WTC11 (cell line): ENCODE data around the gene LHX2. TPM values are rescaled to one million over a fixed set of nuclear protein-coding genes. Genes with fewer than 3 reads are reported as not detected.

Experiments used
- ATAC-seq: fragments of 200-7000 bp; cut with Tn5 transposase; 2 replicates; pipeline ENCODE4 v1.10.0; 2021; ENCODE audit warnings: mild to moderate bottlenecking, moderate library complexity
- CTCF ChIA-PET: fragments of 300-600 bp; sonication (Branson Sonifier 250); formaldehyde crosslinking; loops from one replicate; lab custom pipeline; 2021; ENCODE audit warnings: antibody characterized with exemption; lab: Charles Lee
- POLR2A ChIA-PET: fragments of 350-600 bp; sonication (Branson Sonifier 250); formaldehyde crosslinking; loops from one replicate; lab custom pipeline; 2021; ENCODE audit warnings: antibody characterized with exemption; lab: Charles Lee
- DNase-seq: peaks from one replicate; pipeline ENCODE4 v3.0.0; 2021; ENCODE audit warnings: low spot score
- H3K27ac Mint-ChIP-seq: 2 replicates; pipeline ENCODE4 v1.8.0; 2021; ENCODE audit warnings: mixed read lengths
- H3K27me3 Mint-ChIP-seq: 2 replicates; pipeline ENCODE4 v1.8.0; 2021; ENCODE audit warnings: low read depth, mild to moderate bottlenecking, moderate library complexity, mixed read lengths
- H3K36me3 Mint-ChIP-seq: 2 replicates; pipeline ENCODE4 v1.8.0; 2021; ENCODE audit warnings: mixed read lengths
- H3K4me1 Mint-ChIP-seq: 2 replicates; pipeline ENCODE4 v1.8.0; 2022; ENCODE audit warnings: mixed read lengths
- H3K4me3 Mint-ChIP-seq: 2 replicates; pipeline ENCODE4 v1.8.0; 2021; ENCODE audit warnings: mild to moderate bottlenecking, moderate library complexity, mixed read lengths
- H3K9me3 Mint-ChIP-seq: 2 replicates; pipeline ENCODE4 v1.8.0; 2021; ENCODE audit warnings: mixed read lengths
- ATF1 ChIP-seq: sonication (generic); formaldehyde crosslinking; IDR thresholded peaks from 2 replicates; pipeline ENCODE4 v1.8.1; 2023; ENCODE audit warnings: mild to moderate bottlenecking, moderate library complexity, missing genetic modification reagents
- ATF6 ChIP-seq: sonication (generic); formaldehyde crosslinking; IDR thresholded peaks from 2 replicates; pipeline ENCODE4 v1.8.1; 2023; ENCODE audit warnings: mild to moderate bottlenecking, missing genetic modification reagents
- CDX4 ChIP-seq: fragments of 250-450 bp; sonication (Bioruptor Pico); IDR thresholded peaks from 2 replicates; pipeline ENCODE4 v1.9.0; 2021; ENCODE audit warnings: moderate library complexity, mild to moderate bottlenecking, inconsistent platforms, borderline replicate concordance
- CREB1 ChIP-seq: sonication (generic); formaldehyde crosslinking; IDR thresholded peaks from 2 replicates; pipeline ENCODE4 v1.8.0; 2023; ENCODE audit warnings: mild to moderate bottlenecking, missing genetic modification reagents
- CREM ChIP-seq: sonication (generic); formaldehyde crosslinking; IDR thresholded peaks from 2 replicates; pipeline ENCODE4 v1.8.1; 2022; ENCODE audit warnings: mild to moderate bottlenecking, missing genetic modification reagents, moderate library complexity
- E2F1 ChIP-seq: sonication (generic); formaldehyde crosslinking; IDR thresholded peaks from 2 replicates; pipeline ENCODE4 v1.8.0; 2022; ENCODE audit warnings: mild to moderate bottlenecking, missing genetic modification reagents
- ERG ChIP-seq: fragments of 250-450 bp; sonication (Bioruptor Pico); IDR thresholded peaks from 2 replicates; pipeline ENCODE4 v1.8.0; 2021; ENCODE audit warnings: mild to moderate bottlenecking
- ETV6 ChIP-seq: sonication (generic); formaldehyde crosslinking; IDR thresholded peaks from 2 replicates; pipeline ENCODE4 v1.8.1; 2022; ENCODE audit warnings: mild to moderate bottlenecking, missing genetic modification reagents
- FOXJ3 ChIP-seq: sonication (generic); formaldehyde crosslinking; IDR thresholded peaks from 2 replicates; pipeline ENCODE4 v1.9.0; 2021; ENCODE audit warnings: missing genetic modification reagents, mild to moderate bottlenecking, borderline replicate concordance
- JUN ChIP-seq: sonication (generic); formaldehyde crosslinking; IDR thresholded peaks from 2 replicates; pipeline ENCODE4 v1.8.0; 2023; ENCODE audit warnings: mild to moderate bottlenecking, missing genetic modification reagents
- OVOL2 ChIP-seq: fragments of 250-450 bp; sonication (Bioruptor Pico); IDR thresholded peaks from 2 replicates; pipeline ENCODE4 v1.9.0; 2021; ENCODE audit warnings: mild to moderate bottlenecking, borderline replicate concordance
- SMAD3 ChIP-seq: sonication (generic); formaldehyde crosslinking; IDR thresholded peaks from 2 replicates; pipeline ENCODE4 v1.8.0; 2022; ENCODE audit warnings: missing genetic modification reagents, mild to moderate bottlenecking, borderline replicate concordance
- SMAD4 ChIP-seq: sonication (generic); formaldehyde crosslinking; IDR thresholded peaks from 2 replicates; pipeline ENCODE4 v1.8.0; 2022; ENCODE audit warnings: mild to moderate bottlenecking, missing genetic modification reagents
- TP53 ChIP-seq: sonication (generic); formaldehyde crosslinking; IDR thresholded peaks from 2 replicates; pipeline ENCODE4 v1.8.1; 2023; ENCODE audit warnings: mild to moderate bottlenecking, missing genetic modification reagents
- ZNF138 ChIP-seq: sonication (generic); formaldehyde crosslinking; conservative IDR thresholded peaks from 2 replicates; pipeline ENCODE4 v1.8.1; 2022; ENCODE audit warnings: mild to moderate bottlenecking, moderate library complexity, missing genetic modification reagents
- ZNF396 ChIP-seq: fragments of 250-450 bp; sonication (Bioruptor Pico); IDR thresholded peaks from 2 replicates; pipeline ENCODE4 v1.8.0; 2021; ENCODE audit warnings: mild to moderate bottlenecking, moderate library complexity, borderline replicate concordance
- ZNF423 ChIP-seq: fragments of 250-450 bp; sonication (Bioruptor Pico); IDR thresholded peaks from 2 replicates; pipeline ENCODE4 v2.1.2; 2022; ENCODE audit warnings: mild to moderate bottlenecking, moderate library complexity
- ZNF425 ChIP-seq: fragments of 250-450 bp; sonication (Bioruptor Pico); conservative IDR thresholded peaks from 2 replicates; pipeline ENCODE4 v1.9.0; 2021; ENCODE audit warnings: mild to moderate bottlenecking
- ZSCAN18 ChIP-seq: fragments of 250-450 bp; sonication (Bioruptor Pico); IDR thresholded peaks from 2 replicates; pipeline ENCODE4 v2.1.2; 2022; ENCODE audit warnings: mild to moderate bottlenecking, moderate library complexity
- total RNA-seq: library from RNA; stranded (reverse); gene quantifications from 3 replicates; pipeline ENCODE4 v1.2.3, GENCODE V29; 2021

The LHX2 gene
- total RNA-seq, 1 experiment from 2014 or later, result 0.42 TPM

GRCh38 chr9:124040186-124040931, 28.8 kb downstream of the LHX2 start:
- peaks cover 86% of the 10 kb centered on the region for H3K27me3 Mint-ChIP-seq
- ChIA-PET POLR2A (interaction anchor here (0.6 kb wide), 1 partner anchor 96 kb away, joined by 3 read pairs; no protein-coding TSS in a partner anchor), CTCF (interaction anchor here (0.6 to 3.4 kb wide), 83 partner anchors 8 to 738 kb away, joined by 3 to 35 read pairs (median 4); partner anchors contain the start of genes DENND1A and LHX2)
- H3K36me3 Mint-ChIP-seq, result no peaks in the 10 kb centered on the region
- TF ChIP-seq ZNF423 (CRISPR knock-in tag), result no peak
- TF ChIP-seq CREB1 (CRISPR knock-in tag), result no peak
- TF ChIP-seq ZSCAN18 (CRISPR knock-in tag), result no peak
- no peak for TF ChIP-seq ETV6
- TF ChIP-seq TP53 (CRISPR knock-in tag), result no peak
- no peak for TF ChIP-seq SMAD3
- no peak for TF ChIP-seq JUN (CRISPR knock-in tag)
- no peak for TF ChIP-seq ZNF138
- no peak for TF ChIP-seq ERG (CRISPR knock-in tag)
- no peak for TF ChIP-seq ATF1 (CRISPR knock-in tag)
- TF ChIP-seq CDX4 (CRISPR knock-in tag), result no peak
- no peak for TF ChIP-seq ZNF425 (CRISPR knock-in tag)
- no peak for TF ChIP-seq ZNF396 (CRISPR knock-in tag)
- TF ChIP-seq OVOL2, result no peak
- TF ChIP-seq FOXJ3 (CRISPR knock-in tag), result no peak
- TF ChIP-seq ATF6 (CRISPR knock-in tag), result no peak
- no peak for TF ChIP-seq CREM
- no peak for TF ChIP-seq E2F1 (CRISPR knock-in tag)
- TF ChIP-seq SMAD4 (CRISPR knock-in tag), result no peak
- no peak overlapping the region for H3K27ac Mint-ChIP-seq
- no peak for DNase-seq
- peak; percentile 18; the same call in 1 of the 2 replicates for ATAC-seq
- H3K4me1 Mint-ChIP-seq, result peaks cover 7% of the 10 kb centered on the region; the same call in 1 of the 2 replicates
- H3K9me3 Mint-ChIP-seq, result no peaks in the 10 kb centered on the region
- peak overlapping the region; percentile 63 for H3K4me3 Mint-ChIP-seq
